GM12878 (cell line): ENCODE measurements around the gene TPM4.
A peak's percentile ranks its signal among the peaks of the same experiment; 100 is the strongest.

Experiments used
- ATF3 ChIP-seq: IDR thresholded peaks from 2 replicates; pipeline ENCODE4 v1.6.1; 2011; ENCODE audit warnings: low read depth, mild to moderate bottlenecking, low read length, moderate library complexity, borderline replicate concordance; ENCODE audit errors: extremely low read depth
- CTCF ChIP-seq, 3 experiments: IDR thresholded peaks in 2 of 3; conservative IDR thresholded peaks in 1 of 3; 2 replicates each; pipeline ENCODE4 v1.5.1; 2011; ENCODE audit warnings: low read depth in 3 of 3, low read length in 3 of 3, mild to moderate bottlenecking in 3 of 3, control low read depth in 2 of 3, moderate library complexity in 2 of 3, inconsistent platforms in 1 of 3, mixed read lengths in 1 of 3; ENCODE audit not compliant: control insufficient read depth in 2 of 3, insufficient read depth in 1 of 3; ENCODE audit errors: extremely low read depth in 1 of 3
- E2F8 ChIP-seq: fragments of 450-650 bp; IDR thresholded peaks from 2 replicates; pipeline ENCODE4 v1.6.1; 2018; ENCODE audit warnings: mild to moderate bottlenecking, low read depth, moderate library complexity; ENCODE audit not compliant: partially characterized antibody
- EP300 ChIP-seq, 2 experiments: fragments of 150-350 bp in 1 of 2; IDR thresholded peaks; 2 replicates each; pipeline ENCODE4 v1.6.1; 2011 to 2012; ENCODE audit warnings: low read depth in 2 of 2, low read length in 2 of 2, borderline replicate concordance in 1 of 2, improper control_type of control experiment in 1 of 2, inconsistent platforms in 1 of 2; ENCODE audit not compliant: control insufficient read depth in 1 of 2
- EZH2 ChIP-seq: IDR thresholded peaks from 2 replicates; pipeline ENCODE4 v1.6.1; 2012; ENCODE audit warnings: low read depth, mild to moderate bottlenecking, control low read depth, inconsistent platforms, low read length, borderline replicate concordance; ENCODE audit not compliant: control insufficient read depth
- HDAC2 ChIP-seq: fragments of 200-600 bp; sonication (generic); IDR thresholded peaks from 2 replicates; pipeline ENCODE4 v1.6.1; 2017
- MAX ChIP-seq: IDR thresholded peaks from 2 replicates; pipeline ENCODE4 v1.6.1; 2012; ENCODE audit warnings: low read depth, low read length, improper control_type of control experiment
- MXI1 ChIP-seq: fragments of 150-350 bp; IDR thresholded peaks from 2 replicates; pipeline ENCODE4 v1.6.1; 2011; ENCODE audit warnings: low read depth, mild to moderate bottlenecking, inconsistent platforms, low read length, improper control_type of control experiment
- RELB ChIP-seq: fragments of 450-650 bp; IDR thresholded peaks from 2 replicates; pipeline ENCODE4 v1.6.1; 2017; ENCODE audit warnings: low read depth, mild to moderate bottlenecking, moderate library complexity
- STAT1 ChIP-seq: fragments of 450-650 bp; conservative IDR thresholded peaks from 2 replicates; pipeline ENCODE4 v1.6.1; 2014; ENCODE audit warnings: antibody characterized with exemption, mild to moderate bottlenecking
- TBL1XR1 ChIP-seq: IDR thresholded peaks from 2 replicates; pipeline ENCODE4 v1.6.1; 2012; ENCODE audit warnings: low read depth, low read length, improper control_type of control experiment

GRCh38 chr19:16134510-16134909 is 58.2 kb downstream of the TPM4 start:
- TF ChIP-seq MAX (no peak), CTCF (IDR thresholded peaks at IDR 0.05 in 2 of 3, conservative IDR thresholded peaks at IDR 0.05 in 1 of 3; ENCODE audit: control insufficient read depth in 2 of 3, extremely low read depth in 1 of 3, insufficient read depth in 1 of 3, low read depth in 3 of 3, low read length in 3 of 3) (no peak), MXI1 (no peak), TBL1XR1 (no peak), EP300 (IDR thresholded peaks at IDR 0.05; ENCODE audit: borderline replicate concordance in 1 of 2, control insufficient read depth in 1 of 2, low read depth in 2 of 2, low read length in 2 of 2) (no peak), STAT1 (no peak), EZH2 (no peak), E2F8 (no peak), RELB (0 out of 2 replicates have a peak, but pooled peaks have one; percentile 51), HDAC2 (no peak), ATF3 (no peak)
